Loucy (cell line): ENCODE data around the gene USF2.

Source experiments
- H2AFZ ChIP-seq: fragments of 200-600 bp; sonication (generic); 2 replicates; pipeline ENCODE4 v1.6.0; 2016; ENCODE audit warnings: antibody characterized with exemption, mild to moderate bottlenecking, low read length, moderate library complexity
- H3F3A ChIP-seq: fragments of 200-600 bp; 2 replicates; pipeline ENCODE4 v1.6.0; 2016; ENCODE audit warnings: antibody characterized with exemption, low read depth, mild to moderate bottlenecking
- H3K27me3 ChIP-seq: fragments of 200-600 bp; sonication (generic); 2 replicates; pipeline ENCODE4 v1.6.1; 2014; ENCODE audit warnings: low read length, mild to moderate bottlenecking; ENCODE audit not compliant: insufficient read depth, poor library complexity, severe bottlenecking
- H3K36me3 ChIP-seq: fragments of 200-600 bp; sonication (generic); 2 replicates; pipeline ENCODE4 v1.6.1; 2016; ENCODE audit warnings: low read length; ENCODE audit not compliant: insufficient read depth
- H3K4me1 ChIP-seq: fragments of 200-600 bp; sonication (generic); 2 replicates; pipeline ENCODE4 v1.5.1; 2014; ENCODE audit warnings: low read length, mild to moderate bottlenecking; ENCODE audit not compliant: insufficient read depth, poor library complexity, severe bottlenecking
- H3K4me2 ChIP-seq: fragments of 200-600 bp; sonication (generic); 2 replicates; pipeline ENCODE4 v1.6.0; 2014; ENCODE audit warnings: antibody characterized with exemption, low read length, low read depth, mild to moderate bottlenecking; ENCODE audit not compliant: poor library complexity, severe bottlenecking
- H3K4me3 ChIP-seq: fragments of 200-600 bp; sonication (generic); 2 replicates; pipeline ENCODE4 v1.5.1; 2014; ENCODE audit warnings: low read length, mild to moderate bottlenecking, mixed read lengths; ENCODE audit not compliant: poor library complexity, severe bottlenecking
- H3K79me2 ChIP-seq: fragments of 200-600 bp; sonication (generic); 2 replicates; pipeline ENCODE4 v1.6.1; 2014; ENCODE audit warnings: low read length; ENCODE audit not compliant: insufficient read depth
- H3K9ac ChIP-seq: fragments of 200-600 bp; sonication (generic); 2 replicates; pipeline ENCODE4 v1.6.0; 2014; ENCODE audit warnings: mild to moderate bottlenecking, low read depth, low read length, moderate library complexity; ENCODE audit not compliant: poor library complexity, severe bottlenecking
- H3K9me2 ChIP-seq: fragments of 200-600 bp; sonication (generic); replicated peaks from 2 replicates; pipeline ENCODE4 v1.6.1; 2016; ENCODE audit warnings: low read depth, low read length, mixed read lengths
- H3K9me3 ChIP-seq: fragments of 200-600 bp; sonication (generic); 2 replicates; pipeline ENCODE4 v1.6.1; 2014; ENCODE audit warnings: mild to moderate bottlenecking, antibody characterized with exemption, low read length, low read depth; ENCODE audit not compliant: insufficient read depth
- H4K20me1 ChIP-seq: fragments of 200-600 bp; sonication (generic); 2 replicates; pipeline ENCODE4 v1.6.0; 2014; ENCODE audit warnings: antibody characterized with exemption, low read length, mild to moderate bottlenecking; ENCODE audit not compliant: insufficient read depth, poor library complexity, severe bottlenecking
- EZH2phosphoT487 ChIP-seq: fragments of 200-600 bp; IDR thresholded peaks from 2 replicates; pipeline ENCODE4 v1.6.1; 2018; ENCODE audit warnings: antibody characterized with exemption, mild to moderate bottlenecking, moderate library complexity, borderline replicate concordance
- TF ChIP-seq, protein P1 (sequence below): fragments of 200-600 bp; sonication (generic); conservative IDR thresholded peaks from 2 replicates; pipeline ENCODE4 v1.5.1; 2014; ENCODE audit warnings: mild to moderate bottlenecking, antibody characterized with exemption, low read length

USF2 gene

DNA sequence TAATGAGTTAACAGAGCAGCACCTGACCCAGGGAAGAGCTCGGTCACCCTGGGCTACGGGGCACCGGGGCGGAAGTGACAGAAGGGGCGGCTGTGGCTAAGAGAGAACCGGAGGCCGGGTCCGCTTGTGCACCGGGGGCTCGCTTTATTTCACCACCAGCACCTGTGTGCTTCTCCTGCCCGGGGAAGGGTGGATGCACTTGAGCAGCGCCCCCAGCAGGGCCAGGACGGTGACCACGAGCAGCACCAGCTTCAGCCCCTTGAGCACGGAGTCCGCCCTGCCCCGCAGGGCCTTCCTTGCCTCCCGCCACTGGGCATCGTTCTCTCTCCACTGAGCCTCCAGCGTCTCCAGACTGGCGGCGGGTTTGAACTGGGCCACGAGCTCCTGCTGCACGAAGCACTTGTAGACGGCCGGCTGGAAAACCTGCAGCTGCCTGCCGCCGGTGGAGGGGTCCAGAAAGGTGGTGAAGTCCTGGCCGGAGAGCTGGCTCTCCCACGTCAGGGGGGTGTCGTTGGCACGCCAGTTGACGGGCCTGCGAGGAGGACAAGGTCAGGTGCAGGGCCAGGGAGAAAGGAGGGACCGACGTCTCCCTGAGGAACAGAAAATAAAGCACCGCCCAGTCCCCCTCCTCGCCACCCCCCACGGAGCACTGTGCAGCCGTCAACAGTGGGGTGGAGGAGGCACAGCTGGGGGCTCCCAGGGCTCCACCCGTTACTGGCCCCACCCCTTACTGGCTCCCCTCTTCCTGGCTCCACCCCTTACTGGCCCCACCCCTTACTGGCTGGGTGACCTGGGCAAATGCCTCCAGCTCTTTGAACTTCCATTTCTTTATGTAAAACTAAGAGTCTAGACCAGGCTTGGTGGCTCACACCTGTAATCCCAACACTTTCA is 43.8 kb upstream of the USF2 start:
- Histone ChIP-seq H3K4me3 (no peak overlapping the region), H3K9ac (no peak overlapping the region), H3K79me2 (no peaks in the 10 kb centered on the region), H4K20me1 (no peaks in the 10 kb centered on the region), H3K4me2 (no peak overlapping the region), H2AFZ (no peak overlapping the region), H3K4me1 (no peaks in the 10 kb centered on the region), H3K9me2 (no peaks in the 10 kb centered on the region), H3F3A (no peaks in the 10 kb centered on the region), H3K27me3 (no peaks in the 10 kb centered on the region), H3K9me3 (no peaks in the 10 kb centered on the region), H3K36me3 (no peaks in the 10 kb centered on the region)
- no peak for TF ChIP-seq EZH2phosphoT487
- TF ChIP-seq, protein P1, sequence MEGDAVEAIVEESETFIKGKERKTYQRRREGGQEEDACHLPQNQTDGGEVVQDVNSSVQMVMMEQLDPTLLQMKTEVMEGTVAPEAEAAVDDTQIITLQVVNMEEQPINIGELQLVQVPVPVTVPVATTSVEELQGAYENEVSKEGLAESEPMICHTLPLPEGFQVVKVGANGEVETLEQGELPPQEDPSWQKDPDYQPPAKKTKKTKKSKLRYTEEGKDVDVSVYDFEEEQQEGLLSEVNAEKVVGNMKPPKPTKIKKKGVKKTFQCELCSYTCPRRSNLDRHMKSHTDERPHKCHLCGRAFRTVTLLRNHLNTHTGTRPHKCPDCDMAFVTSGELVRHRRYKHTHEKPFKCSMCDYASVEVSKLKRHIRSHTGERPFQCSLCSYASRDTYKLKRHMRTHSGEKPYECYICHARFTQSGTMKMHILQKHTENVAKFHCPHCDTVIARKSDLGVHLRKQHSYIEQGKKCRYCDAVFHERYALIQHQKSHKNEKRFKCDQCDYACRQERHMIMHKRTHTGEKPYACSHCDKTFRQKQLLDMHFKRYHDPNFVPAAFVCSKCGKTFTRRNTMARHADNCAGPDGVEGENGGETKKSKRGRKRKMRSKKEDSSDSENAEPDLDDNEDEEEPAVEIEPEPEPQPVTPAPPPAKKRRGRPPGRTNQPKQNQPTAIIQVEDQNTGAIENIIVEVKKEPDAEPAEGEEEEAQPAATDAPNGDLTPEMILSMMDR = no peak

DNA sequence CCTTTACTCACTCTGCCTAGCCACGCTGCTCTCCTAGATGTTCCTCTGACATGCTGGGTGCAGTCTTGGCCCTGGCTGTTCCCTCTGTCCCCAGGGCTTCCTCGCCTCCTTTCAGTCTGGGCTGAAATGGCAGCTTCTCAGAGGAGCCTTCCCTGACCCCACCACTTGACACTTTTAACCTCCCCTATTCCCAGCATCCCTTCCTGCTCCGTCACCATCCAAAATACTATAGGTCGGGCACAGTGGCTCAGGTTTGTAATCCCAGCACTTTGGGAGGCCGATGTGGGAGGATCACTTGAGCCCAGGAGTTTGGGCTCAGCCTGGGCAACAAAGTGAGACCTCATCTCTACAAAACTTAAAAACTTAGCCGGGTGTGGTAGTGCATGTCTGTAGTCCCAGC is 42.8 kb upstream of the USF2 start:
- Histone ChIP-seq H3K79me2 (no peaks in the 10 kb centered on the region), H4K20me1 (no peaks in the 10 kb centered on the region), H3K27me3 (no peaks in the 10 kb centered on the region), H2AFZ (no peak overlapping the region), H3K9ac (no peak overlapping the region), H3K4me2 (no peak overlapping the region), H3K9me2 (no peaks in the 10 kb centered on the region), H3K4me1 (no peaks in the 10 kb centered on the region), H3K36me3 (no peaks in the 10 kb centered on the region), H3K4me3 (no peak overlapping the region), H3F3A (no peaks in the 10 kb centered on the region), H3K9me3 (no peaks in the 10 kb centered on the region)
- TF ChIP-seq EZH2phosphoT487 = no peak
- TF ChIP-seq, protein P1 = no peak

- Histone ChIP-seq H3K36me3 (no peaks in the 10 kb centered on the region), H3K79me2 (no peaks in the 10 kb centered on the region), H3K4me1 (no peaks in the 10 kb centered on the region), H3K4me2 (no peak overlapping the region), H3K27me3 (no peaks in the 10 kb centered on the region), H2AFZ (no peak overlapping the region), H3K9ac (no peak overlapping the region), H3K9me2 (no peaks in the 10 kb centered on the region), H3K4me3 (no peak overlapping the region), H4K20me1 (no peaks in the 10 kb centered on the region), H3F3A (no peaks in the 10 kb centered on the region), H3K9me3 (no peaks in the 10 kb centered on the region)
- TF ChIP-seq EZH2phosphoT487 = no peak
- TF ChIP-seq, protein P1 = no peak
Measured at GRCh38 chr19:35226748-35227147, 42.0 kb upstream of the USF2 start.
